Progenitor cell of endocrine pancreas (in vitro differentiated cells): ENCODE measurements around the gene TH. TPM values are rescaled to one million over a fixed set of nuclear protein-coding genes. Genes with fewer than 3 reads are reported as not detected.
A peak's percentile ranks its signal among the peaks of the same experiment; 100 is the strongest.

ENCODE experiments used
- DNase-seq: peaks from one replicate; pipeline ENCODE4 v3.0.0; 2021; ENCODE audit warnings: low spot score; ENCODE audit not compliant: unreplicated experiment
- H3K27ac Mint-ChIP-seq: 2 replicates; pipeline ENCODE4 v1.8.0; 2021; ENCODE audit warnings: mild to moderate bottlenecking, moderate library complexity, mixed read lengths
- H3K27me3 Mint-ChIP-seq: 2 replicates; pipeline ENCODE4 v1.8.0; 2021; ENCODE audit warnings: mixed read lengths
- H3K36me3 Mint-ChIP-seq: 2 replicates; pipeline ENCODE4 v1.8.0; 2022; ENCODE audit warnings: mixed read lengths; ENCODE audit not compliant: insufficient read depth
- H3K4me1 Mint-ChIP-seq: 2 replicates; pipeline ENCODE4 v1.8.0; 2021; ENCODE audit warnings: low read depth, mixed read lengths
- H3K4me3 Mint-ChIP-seq: 2 replicates; pipeline ENCODE4 v1.8.0; 2021; ENCODE audit warnings: low read depth, mild to moderate bottlenecking, moderate library complexity, mixed read lengths
- H3K9me3 Mint-ChIP-seq: 2 replicates; pipeline ENCODE4 v1.8.0; 2021; ENCODE audit warnings: low read depth, mixed read lengths
- total RNA-seq: library from RNA; stranded (reverse); gene quantifications from 2 replicates; pipeline ENCODE4 v1.2.1, GENCODE V29; 2021
- TF ChIP-seq, protein P1 (sequence below): fragments of 200-600 bp; sonication (generic); IDR thresholded peaks from one replicate; pipeline ENCODE4 v1.5.0; 2021; ENCODE audit warnings: antibody characterized with exemption, mild to moderate bottlenecking; ENCODE audit not compliant: unreplicated experiment

The TH gene
- total RNA-seq, 1 donor from 2014 or later = 0.53 TPM

DNA sequence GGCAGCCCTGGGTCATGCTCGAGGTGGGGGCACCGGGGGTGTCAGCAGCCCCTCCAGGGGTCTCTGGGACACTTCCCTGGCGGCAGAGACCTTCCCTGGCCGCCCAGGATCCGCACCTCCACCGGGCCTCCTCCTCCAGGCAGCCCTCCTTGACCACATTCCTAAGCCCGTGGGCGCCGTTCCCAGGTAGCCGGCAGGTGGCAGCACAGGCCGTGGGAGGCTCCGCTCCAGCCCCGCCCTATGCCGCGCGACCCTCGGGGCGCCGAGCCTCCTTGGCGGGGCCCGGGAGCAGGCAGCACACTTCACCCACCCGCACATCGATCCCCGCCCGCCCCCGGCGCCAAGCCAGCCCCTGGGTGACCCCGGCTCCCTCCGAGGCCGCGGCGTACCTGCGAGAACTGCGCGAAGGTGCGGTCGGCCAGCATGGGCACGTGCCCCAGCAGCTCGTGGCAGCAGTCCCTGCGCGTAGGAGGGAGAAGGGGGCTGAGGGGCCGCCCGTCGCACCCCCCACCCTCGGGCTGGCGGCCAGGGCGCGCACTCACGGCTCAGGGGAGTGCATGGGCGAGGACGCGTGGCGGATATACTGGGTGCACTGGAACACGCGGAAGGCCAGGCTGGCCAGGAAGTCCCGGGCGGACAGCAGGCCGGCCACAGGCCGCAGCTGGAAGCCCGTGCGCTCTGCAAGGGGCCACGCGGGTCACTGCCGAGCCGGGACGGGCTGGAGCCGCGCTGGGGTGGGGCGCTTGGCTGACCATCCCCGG is 5.3 kb downstream of the TH start:
- no peaks in the 10 kb centered on the region for H3K36me3 Mint-ChIP-seq
- peak; percentile 47 for DNase-seq
- no peak overlapping the region for H3K27ac Mint-ChIP-seq
- TF ChIP-seq, protein P1, sequence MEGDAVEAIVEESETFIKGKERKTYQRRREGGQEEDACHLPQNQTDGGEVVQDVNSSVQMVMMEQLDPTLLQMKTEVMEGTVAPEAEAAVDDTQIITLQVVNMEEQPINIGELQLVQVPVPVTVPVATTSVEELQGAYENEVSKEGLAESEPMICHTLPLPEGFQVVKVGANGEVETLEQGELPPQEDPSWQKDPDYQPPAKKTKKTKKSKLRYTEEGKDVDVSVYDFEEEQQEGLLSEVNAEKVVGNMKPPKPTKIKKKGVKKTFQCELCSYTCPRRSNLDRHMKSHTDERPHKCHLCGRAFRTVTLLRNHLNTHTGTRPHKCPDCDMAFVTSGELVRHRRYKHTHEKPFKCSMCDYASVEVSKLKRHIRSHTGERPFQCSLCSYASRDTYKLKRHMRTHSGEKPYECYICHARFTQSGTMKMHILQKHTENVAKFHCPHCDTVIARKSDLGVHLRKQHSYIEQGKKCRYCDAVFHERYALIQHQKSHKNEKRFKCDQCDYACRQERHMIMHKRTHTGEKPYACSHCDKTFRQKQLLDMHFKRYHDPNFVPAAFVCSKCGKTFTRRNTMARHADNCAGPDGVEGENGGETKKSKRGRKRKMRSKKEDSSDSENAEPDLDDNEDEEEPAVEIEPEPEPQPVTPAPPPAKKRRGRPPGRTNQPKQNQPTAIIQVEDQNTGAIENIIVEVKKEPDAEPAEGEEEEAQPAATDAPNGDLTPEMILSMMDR = peak; percentile 77
- H3K27me3 Mint-ChIP-seq = peaks cover 3% of the 10 kb centered on the region
- no peak overlapping the region for H3K4me3 Mint-ChIP-seq
- no peaks in the 10 kb centered on the region for H3K4me1 Mint-ChIP-seq
- no peaks in the 10 kb centered on the region for H3K9me3 Mint-ChIP-seq

DNA sequence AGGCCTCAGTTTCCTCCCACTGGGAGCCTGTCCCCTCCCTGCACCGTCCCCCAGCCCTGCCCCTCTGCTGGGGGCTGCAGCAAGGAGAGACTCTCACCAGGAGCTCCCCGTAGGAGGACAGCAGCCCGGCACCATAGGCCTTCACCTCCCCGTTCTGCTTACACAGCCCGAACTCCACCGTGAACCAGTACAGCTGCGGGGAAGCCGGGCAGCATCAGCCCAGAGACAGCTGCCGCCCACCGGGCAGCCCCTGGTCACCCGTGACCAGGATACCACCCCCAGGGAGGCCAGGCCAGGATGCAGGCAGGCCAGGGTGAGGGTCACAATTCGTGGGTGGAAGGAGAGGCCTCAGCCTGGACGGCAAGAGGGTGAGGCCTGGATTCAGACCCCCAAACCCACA is 6.0 kb downstream of the TH start:
- Mint-ChIP-seq H3K4me3 (no peak overlapping the region), H3K4me1 (no peaks in the 10 kb centered on the region), H3K36me3 (no peaks in the 10 kb centered on the region), H3K27ac (no peak overlapping the region), H3K27me3 (no peaks in the 10 kb centered on the region), H3K9me3 (no peaks in the 10 kb centered on the region)
- TF ChIP-seq, protein P1 = no peak
- no peak for DNase-seq

DNA sequence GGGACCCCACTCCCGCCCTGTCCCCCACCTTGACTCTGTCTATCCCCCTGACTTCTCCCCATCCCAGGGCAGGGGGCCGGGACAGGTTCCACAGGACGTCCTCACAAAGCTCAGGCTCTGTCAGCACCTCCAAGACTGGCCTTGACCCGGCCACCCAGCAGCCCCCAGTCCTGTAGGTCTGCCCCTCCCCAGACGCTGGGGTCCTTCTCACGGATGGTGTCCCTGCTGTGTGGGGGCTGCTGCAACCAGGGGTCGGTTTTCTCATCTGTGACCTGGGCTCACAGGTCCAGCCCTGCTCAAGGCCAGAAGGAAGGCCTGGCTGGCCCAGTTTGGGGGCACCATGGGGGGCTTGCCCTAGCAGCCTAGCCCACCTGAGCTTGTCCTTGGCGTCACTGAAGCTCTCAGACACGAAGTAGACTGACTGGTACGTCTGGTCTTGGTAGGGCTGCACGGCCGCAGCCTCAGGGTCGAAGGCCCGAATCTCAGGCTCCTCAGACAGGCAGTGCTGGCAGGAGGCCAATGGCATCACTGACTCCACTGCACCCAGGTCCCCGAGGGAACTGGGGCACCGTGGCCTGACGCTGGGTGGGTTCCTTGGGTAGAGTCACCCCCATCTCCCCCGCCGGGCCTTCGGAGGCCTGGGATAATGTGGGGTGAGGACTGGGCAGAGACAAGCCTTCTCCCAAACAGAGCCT is 6.6 kb downstream of the TH start:
- TF ChIP-seq, protein P1 = no peak
- H3K27me3 Mint-ChIP-seq = peaks cover 4% of the 10 kb centered on the region

DNA sequence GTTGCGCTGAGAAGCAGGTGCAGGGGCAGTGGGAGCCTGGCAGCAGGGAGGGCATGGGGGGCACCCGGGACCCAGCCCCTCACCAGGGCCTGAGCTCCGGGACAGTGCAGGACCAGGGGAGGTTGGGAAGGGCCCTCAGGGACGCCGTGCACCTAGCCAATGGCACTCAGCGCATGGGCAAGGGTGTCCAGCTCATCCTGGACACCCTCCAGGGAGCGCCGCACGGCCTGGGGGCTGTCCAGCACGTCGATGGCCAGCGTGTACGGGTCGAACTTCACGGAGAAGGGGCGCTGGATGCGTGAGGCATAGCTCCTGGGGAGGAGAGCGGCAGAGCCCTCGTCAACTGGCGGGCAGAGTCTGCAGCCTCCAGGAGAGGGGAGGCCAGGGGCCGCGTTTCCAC is 7.5 kb downstream of the TH start:
- TF ChIP-seq, protein P1 = no peak
- Mint-ChIP-seq H3K4me3 (no peak overlapping the region), H3K36me3 (no peaks in the 10 kb centered on the region), H3K27ac (no peak overlapping the region), H3K9me3 (no peaks in the 10 kb centered on the region), H3K27me3 (peaks cover 4% of the 10 kb centered on the region), H3K4me1 (no peaks in the 10 kb centered on the region)
- DNase-seq = no peak

More for the DNA sequence above, 6.6 kb downstream of the TH start:
- Mint-ChIP-seq H3K9me3 (no peaks in the 10 kb centered on the region), H3K27ac (no peak overlapping the region), H3K4me1 (no peaks in the 10 kb centered on the region), H3K4me3 (no peak overlapping the region), H3K36me3 (no peaks in the 10 kb centered on the region)
- DNase-seq = no peak

DNA sequence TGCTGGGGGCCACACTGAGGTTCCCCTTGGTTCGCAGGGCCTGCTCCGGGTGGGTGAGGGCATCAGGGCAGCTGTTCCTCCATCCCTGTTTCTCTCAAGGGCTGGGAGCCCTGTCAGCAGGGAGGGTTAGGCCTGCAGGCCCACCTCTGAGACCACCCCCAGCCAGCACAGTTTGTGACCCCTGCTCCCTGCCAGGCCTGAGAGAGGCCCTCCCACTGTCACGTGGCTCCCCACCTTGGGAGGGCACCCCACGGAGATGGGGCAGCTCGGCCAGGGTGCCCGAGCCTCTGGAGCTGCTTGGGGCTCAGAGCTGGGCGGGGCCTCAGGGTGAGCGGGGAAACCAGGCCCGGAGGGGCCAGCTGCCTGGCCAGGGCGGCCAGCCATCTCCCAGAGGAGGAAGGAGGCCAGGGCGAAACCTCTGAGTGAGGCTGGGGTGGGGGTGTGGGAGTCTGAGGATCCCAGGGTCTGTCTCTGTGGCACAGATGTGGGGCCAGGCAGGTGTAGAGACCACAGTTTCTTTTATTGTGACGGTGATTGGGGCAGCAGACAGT is 8.1 kb downstream of the TH start:
- no peaks in the 10 kb centered on the region for H3K4me1 Mint-ChIP-seq
- TF ChIP-seq, protein P1 = no peak
- no peak for DNase-seq
- no peaks in the 10 kb centered on the region for H3K9me3 Mint-ChIP-seq
- no peak overlapping the region for H3K27ac Mint-ChIP-seq
- H3K4me3 Mint-ChIP-seq = no peak overlapping the region
- peaks cover 4% of the 10 kb centered on the region for H3K27me3 Mint-ChIP-seq
- H3K36me3 Mint-ChIP-seq = no peaks in the 10 kb centered on the region
